IMR-90 (cell line): ENCODE measurements around the gene CAGE1. TPM values are rescaled to one million over a fixed set of nuclear protein-coding genes. Genes with fewer than 3 reads are reported as not detected.

Source experiments
- ATAC-seq: fragments of 200-7000 bp; cut with Tn5 transposase; 2 replicates; pipeline ENCODE4 v1.9.1; 2020; ENCODE audit warnings: low read depth, mild to moderate bottlenecking, moderate library complexity
- BruUV-seq: library from RNA; stranded (reverse); fragments of 400-500 nt; replicated peaks from 2 replicates; lab custom pipeline; 2021; lab: Mats Ljungman, UMichigan
- CTCF ChIA-PET: fragments of 300-600 bp; formaldehyde crosslinking; extraction: SDS; loops from one replicate; lab custom pipeline; 2021; ENCODE audit warnings: antibody characterized with exemption; lab: Yijun Ruan, JAX
- POLR2A ChIA-PET: fragments of 300-600 bp; sonication (Branson Sonifier 250); formaldehyde crosslinking; loops from one replicate; lab custom pipeline; 2022; ENCODE audit warnings: antibody characterized with exemption; ENCODE audit not compliant: unreplicated experiment; lab: Charles Lee
- DNase-seq: peaks from one replicate; pipeline ENCODE4 v3.0.0; 2013
- H2AFZ ChIP-seq: replicated peaks from 2 replicates; pipeline ENCODE3; 2013; ENCODE audit warnings: low read length, mild to moderate bottlenecking; ENCODE audit not compliant: poor library complexity
- H2AK5ac ChIP-seq: 2 replicates; pipeline ENCODE4 v1.6.1; 2013; ENCODE audit warnings: low read depth, low read length, inconsistent platforms
- H2AK9ac ChIP-seq: replicated peaks from 2 replicates; pipeline ENCODE3; 2013; ENCODE audit warnings: mild to moderate bottlenecking, low read depth, low read length, moderate library complexity; ENCODE audit not compliant: poor library complexity
- H2BK120ac ChIP-seq: 2 replicates; pipeline ENCODE4 v1.6.1; 2013; ENCODE audit warnings: low read depth, low read length, inconsistent platforms
- H2BK15ac ChIP-seq: 3 replicates; pipeline ENCODE4 v1.6.1; 2013; ENCODE audit warnings: low read depth, low read length, inconsistent platforms
- H2BK20ac ChIP-seq: 2 replicates; pipeline ENCODE4 v1.6.1; 2013; ENCODE audit warnings: low read depth, mild to moderate bottlenecking, inconsistent platforms, low read length, moderate library complexity
- H2BK5ac ChIP-seq: 2 replicates; pipeline ENCODE4 v1.6.1; 2013; ENCODE audit warnings: mild to moderate bottlenecking, low read depth, low read length, inconsistent platforms; ENCODE audit not compliant: poor library complexity, severe bottlenecking
- H3K14ac ChIP-seq: replicated peaks from 2 replicates; pipeline ENCODE4 v1.6.1; 2013; ENCODE audit warnings: low read depth, low read length, inconsistent platforms
- H3K18ac ChIP-seq: 2 replicates; pipeline ENCODE4 v1.6.1; 2013; ENCODE audit warnings: low read depth, low read length, control low read depth
- H3K23ac ChIP-seq: 2 replicates; pipeline ENCODE4 v1.6.1; 2013; ENCODE audit warnings: low read depth, low read length, inconsistent platforms
- H3K27ac ChIP-seq: 2 replicates; pipeline ENCODE4 v1.5.1; 2013; ENCODE audit warnings: mild to moderate bottlenecking, control low read depth, low read length; ENCODE audit not compliant: insufficient read depth
- H3K27me3 ChIP-seq: 2 replicates; pipeline ENCODE4 v1.6.1; 2013; ENCODE audit warnings: low read length; ENCODE audit not compliant: control insufficient read depth, insufficient read depth
- H3K36me3 ChIP-seq: 2 replicates; pipeline ENCODE4 v1.6.1; 2013; ENCODE audit warnings: low read length, mixed read lengths; ENCODE audit not compliant: control insufficient read depth, insufficient read depth
- H3K4ac ChIP-seq: 2 replicates; pipeline ENCODE4 v1.6.1; 2013; ENCODE audit warnings: low read depth, low read length, inconsistent platforms
- H3K4me1 ChIP-seq: 2 replicates; pipeline ENCODE4 v1.6.1; 2013; ENCODE audit warnings: low read length, mixed read lengths; ENCODE audit not compliant: control insufficient read depth, insufficient read depth
- H3K4me2 ChIP-seq: 2 replicates; pipeline ENCODE4 v1.6.1; 2013; ENCODE audit warnings: low read depth, mild to moderate bottlenecking, control low read depth, low read length, moderate library complexity
- H3K4me3 ChIP-seq: 2 replicates; pipeline ENCODE4 v1.5.1; 2013; ENCODE audit warnings: low read depth, mild to moderate bottlenecking, control low read depth, low read length, moderate library complexity; ENCODE audit not compliant: insufficient read depth
- H3K56ac ChIP-seq: 2 replicates; pipeline ENCODE4 v1.6.1; 2013; ENCODE audit warnings: low read length, inconsistent platforms; ENCODE audit not compliant: insufficient read depth; ENCODE audit errors: extremely low read depth
- H3K79me1 ChIP-seq, 2 experiments: 2 replicates each; pipeline ENCODE4 v1.6.1; 2013; ENCODE audit warnings: low read length in 2 of 2, inconsistent platforms in 1 of 2, low read depth in 1 of 2
- H3K9ac ChIP-seq: 2 replicates; pipeline ENCODE4 v1.6.1; 2013; ENCODE audit warnings: low read depth, low read length, control low read depth
- H3K9me1 ChIP-seq: 2 replicates; pipeline ENCODE4 v1.6.1; 2013; ENCODE audit warnings: low read length, inconsistent platforms; ENCODE audit not compliant: insufficient read depth
- H3K9me3 ChIP-seq: 2 replicates; pipeline ENCODE4 v1.6.1; 2013; ENCODE audit warnings: low read length; ENCODE audit not compliant: control insufficient read depth, insufficient read depth
- H4K20me1 ChIP-seq: 2 replicates; pipeline ENCODE4 v1.6.1; 2013; ENCODE audit warnings: low read length, inconsistent platforms; ENCODE audit not compliant: insufficient read depth
- H4K5ac ChIP-seq: 2 replicates; pipeline ENCODE4 v1.6.1; 2013; ENCODE audit warnings: mild to moderate bottlenecking, low read depth, low read length, control low read depth
- H4K8ac ChIP-seq, 2 experiments: 2 replicates each; pipeline ENCODE4 v1.6.1; 2013; ENCODE audit warnings: low read depth in 2 of 2, low read length in 2 of 2, control low read depth in 1 of 2, inconsistent platforms in 1 of 2
- H4K91ac ChIP-seq: 2 replicates; pipeline ENCODE4 v1.6.1; 2013; ENCODE audit warnings: low read depth, low read length, inconsistent platforms; ENCODE audit not compliant: insufficient read depth
- CEBPB ChIP-seq: IDR thresholded peaks from 2 replicates; pipeline ENCODE4 v1.6.1; 2012; ENCODE audit warnings: low read depth, low read length, improper control_type of control experiment
- CHD1 ChIP-seq: IDR thresholded peaks from 2 replicates; pipeline ENCODE4 v1.6.1; 2012; ENCODE audit warnings: low read depth, low read length, improper control_type of control experiment
- ELK1 ChIP-seq: fragments of 150-350 bp; IDR thresholded peaks from 2 replicates; pipeline ENCODE4 v1.6.1; 2016; ENCODE audit warnings: low read depth, mild to moderate bottlenecking, low read length, moderate library complexity, borderline replicate concordance
- WGBS, 2 experiments: methylation state at CpG; one replicate each; pipeline versions ENCODE4 v1.1.5 to v1.1.7; 2013; ENCODE audit warnings: missing lambda C conversion rate in 2 of 2; ENCODE audit not compliant: insufficient read length in 1 of 2; ENCODE audit errors: extremely low coverage in 2 of 2; 5-methylcytosine and 5-hydroxymethylcytosine counted together
- dilution Hi-C: fragments of 300-500 bp; cut with HindIII; formaldehyde crosslinking; loops from one replicate; pipeline ENCODE4 v1.14.3; 2018; ENCODE audit warnings: low sequenced_read_pairs; ENCODE audit not compliant: unreplicated experiment
- in situ Hi-C: fragments of 300-500 bp; cut with MboI; formaldehyde crosslinking; loops from 3 replicates; pipeline ENCODE4 v1.14.3; 2019; ENCODE audit warnings: low sequenced_read_pairs, inconsistent platforms, mixed read lengths
- intact Hi-C: fragments of 100-400 bp; cut with micrococcal nuclease; formaldehyde crosslinking; loops from 2 replicates; pipeline ENCODE4 v1.10.0; 2022
- polyA plus RNA-seq, 3 experiments: library from polyadenylated mRNA; depleted of rRNA; stranded (reverse); fragments of >200 nt; gene quantifications; 2 replicates each; pipeline ENCODE4 v1.2.3, GENCODE V29; 2012; ENCODE audit warnings: low replicate concordance in 1 of 3
- total RNA-seq: library from RNA; depleted of rRNA; stranded (reverse); fragments of >200 nt; gene quantifications from 2 replicates; pipeline ENCODE4 v1.2.3, GENCODE V29; 2012

CAGE1 gene
- total and polyA plus RNA-seq, 2 of the 4 experiments (the other 2 are of a cell fraction), result not detected

- no peak overlapping the region for H3K14ac ChIP-seq
- H3K9me3 ChIP-seq, result no peaks in the 10 kb centered on the region
- no peaks in the 10 kb centered on the region for H3K27me3 ChIP-seq
- peaks cover 10% of the 10 kb centered on the region; the same call in 1 of the 2 replicates for H3K9me1 ChIP-seq
- no peak overlapping the region for H2AFZ ChIP-seq
- H3K56ac ChIP-seq, result no peak overlapping the region
- H2BK15ac ChIP-seq, result no peak overlapping the region
- no peak overlapping the region for H4K5ac ChIP-seq
- H2BK20ac ChIP-seq, result no peak overlapping the region
- peak overlapping the region; percentile 45; the same call in 1 of the 2 replicates for H3K4ac ChIP-seq
- TF ChIP-seq ELK1 (no peak), CEBPB (peak; percentile 52; the same call in 1 of the 2 replicates), CHD1 (no peak)
- no peak overlapping the region for H3K27ac ChIP-seq
- CTCF ChIA-PET, result interaction anchor here (0.6 to 1.0 kb wide), 2 partner anchors 9 to 79 kb away, joined by 3 read pairs; no protein-coding TSS in a partner anchor
- H3K4me3 ChIP-seq, result no peak overlapping the region
- peak; percentile 57 for DNase-seq
- H3K4me1 ChIP-seq, result peaks cover 8% of the 10 kb centered on the region
- peak overlapping the region; percentile 2; the same call in 1 of the 2 replicates for H3K18ac ChIP-seq
- WGBS, 2 experiments, result no CpG with 5 or more reads among the region's 1 CpG
- H2BK120ac ChIP-seq, result no peak overlapping the region
- peak overlapping the region; percentile 2; the same call in 1 of the 2 replicates for H4K91ac ChIP-seq
- H2BK5ac ChIP-seq, result peak overlapping the region; percentile 54
- in situ Hi-C loops, result no loop called here
- peaks cover 5 to 6% of the 10 kb centered on the region in 2 experiments; a peak in 1 of 4 replicates for H3K79me1 ChIP-seq
- intact Hi-C loops, result loop anchor here (2.0 kb wide), 1 partner anchor 172 kb away; the partner anchor contains the start of gene SNRNP48
- peaks cover 8% of the 10 kb centered on the region for H3K36me3 ChIP-seq
- H4K8ac ChIP-seq, result no peak overlapping the region; a peak in 1 of 4 replicates
- no peak overlapping the region for H2AK5ac ChIP-seq
- no peak overlapping the region; the same call in 1 of the 2 replicates for H3K23ac ChIP-seq
- 0 out of 2 replicates have a peak, but pooled peaks cover 3% of the 10 kb centered on the region for H4K20me1 ChIP-seq
- H3K4me2 ChIP-seq, result peak overlapping the region; percentile 12; the same call in 1 of the 2 replicates
- ATAC-seq, result peak; percentile 70
- H2AK9ac ChIP-seq, result no peak overlapping the region
- BruUV-seq, result no TSS peak
- POLR2A ChIA-PET, result no interaction called here
- dilution Hi-C loops, result no loop called here
- H3K9ac ChIP-seq, result no peak overlapping the region
Measured at GRCh38 chr6:7419065-7419464, 29.5 kb upstream of the CAGE1 start.
